Activated naive CD4-positive, alpha-beta T cell (primary cell): ENCODE results near the gene CCM2.
A peak's percentile ranks its signal among the peaks of the same experiment; 100 is the strongest.
"Not testable (repeated sequence)": the region's sequence is repeated elsewhere in the genome, so short reads cannot be mapped to it uniquely, and the experiment has no call there.

Experiments used
- DNase-seq, 4 experiments: peaks; one replicate each; lab custom pipeline; 2025; lab: John Stamatoyannopoulos, UW

CCM2 gene

GRCh38 chr7:44999245-45000092 is 532 bp upstream of the CCM2 start:
- DNase-seq = peak; percentile 94 to 98 (median 97)

DNA sequence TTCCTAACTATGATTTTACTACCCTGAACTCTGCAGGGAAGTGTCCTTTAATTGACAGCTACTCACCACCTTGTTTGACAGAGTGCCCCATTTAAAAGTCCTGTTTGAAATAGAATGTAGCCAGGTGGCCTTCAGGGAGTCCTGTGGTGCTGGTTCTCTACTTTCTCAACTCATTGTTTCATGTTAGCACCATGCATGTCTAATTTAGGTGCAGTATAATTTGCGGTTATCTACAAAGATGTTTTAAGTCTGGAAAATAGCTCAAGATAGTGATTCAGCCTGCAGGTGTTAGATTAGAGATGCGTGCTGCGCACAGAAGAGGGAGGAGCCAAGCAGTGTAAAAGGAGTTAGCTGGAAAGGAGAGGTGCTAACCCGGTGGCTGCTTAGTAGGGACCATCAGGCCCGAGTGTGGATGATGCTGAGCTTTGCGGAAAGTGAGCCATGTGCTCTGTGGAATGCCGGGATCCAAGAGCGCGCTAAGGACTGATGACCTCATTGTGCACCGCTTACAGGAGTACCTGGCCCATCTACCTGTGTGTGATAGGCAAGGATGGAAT is 1.2 kb downstream of the CCM2 start:
- peak in 1 of 4 experiments; percentile 47 for DNase-seq

DNA sequence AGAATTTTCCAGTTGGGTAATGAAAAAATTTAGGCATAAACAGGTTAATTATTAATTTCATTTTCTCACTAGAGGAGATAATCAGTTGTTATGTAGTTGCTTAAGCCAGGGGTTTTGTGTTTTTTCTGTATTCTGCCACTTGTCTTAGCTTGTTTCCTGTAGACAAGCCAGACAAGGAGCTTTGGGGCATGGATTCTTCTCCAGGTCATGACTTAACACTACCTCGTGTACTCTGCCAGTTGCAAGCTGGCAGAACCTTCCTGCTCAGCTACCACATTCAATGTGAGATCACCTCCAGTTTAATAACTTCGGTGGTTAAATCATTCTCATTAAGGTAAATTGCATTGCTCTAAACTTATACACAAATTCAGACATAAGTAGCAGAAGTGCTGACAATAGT is 1.8 kb downstream of the CCM2 start:
- no peak for DNase-seq

- DNase-seq = no peak
Observed at GRCh38 chr7:45003789-45004188, 3.8 kb downstream of the CCM2 start.

DNA sequence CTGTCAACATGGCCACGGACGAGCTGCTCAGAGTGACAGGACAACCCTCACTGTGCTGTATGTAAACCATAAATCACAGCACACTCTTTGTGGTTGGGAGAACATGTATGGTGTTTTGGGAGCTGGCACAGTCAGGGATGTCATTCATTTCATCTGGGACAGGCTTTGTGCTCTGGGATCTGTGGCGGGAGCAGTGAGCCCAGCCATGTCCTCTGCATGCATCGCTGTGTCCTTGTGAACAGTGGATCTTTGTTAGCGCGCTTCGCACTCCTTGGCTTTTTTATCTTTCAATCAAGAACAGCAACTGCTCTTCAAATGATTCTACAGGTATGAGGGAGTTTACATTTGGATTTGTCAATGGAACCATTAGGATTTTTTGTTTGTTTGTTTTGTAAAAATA is 7.1 kb downstream of the CCM2 start:
- DNase-seq = no peak

- DNase-seq = no peak
Observed at GRCh38 chr7:45007571-45008328, 7.7 kb downstream of the CCM2 start.

DNA sequence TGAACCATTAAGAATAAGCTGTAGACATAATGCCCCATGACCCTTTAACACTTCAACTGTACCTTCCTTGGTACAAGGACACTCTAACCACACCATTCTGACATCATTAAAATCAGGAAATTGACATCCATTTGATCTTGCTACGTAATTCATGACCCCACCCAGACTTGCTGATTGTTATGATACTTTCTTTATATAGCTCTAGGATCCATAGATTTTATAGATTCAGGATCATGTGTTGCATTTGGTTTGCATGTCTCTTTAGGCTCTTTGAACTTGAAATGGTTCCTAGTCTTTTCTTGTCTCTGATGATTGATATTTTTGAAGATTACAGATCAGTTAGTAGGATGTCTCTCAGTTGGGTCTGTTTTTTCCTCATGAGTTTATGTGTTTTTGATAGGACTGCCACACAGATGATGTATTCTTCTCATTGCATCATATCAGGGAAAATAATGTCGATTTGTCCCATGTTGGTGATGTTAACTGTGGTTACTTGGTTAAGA is 13.5 kb downstream of the CCM2 start:
- DNase-seq = no peak

GRCh38 chr7:45015313-45015712 is 15.3 kb downstream of the CCM2 start:
- DNase-seq = no peak

- DNase-seq = no peak
Observed at GRCh38 chr7:45017253-45017652, 17.3 kb downstream of the CCM2 start.

- no peak for DNase-seq
Observed at GRCh38 chr7:45020915-45021314, 20.9 kb downstream of the CCM2 start.

DNA sequence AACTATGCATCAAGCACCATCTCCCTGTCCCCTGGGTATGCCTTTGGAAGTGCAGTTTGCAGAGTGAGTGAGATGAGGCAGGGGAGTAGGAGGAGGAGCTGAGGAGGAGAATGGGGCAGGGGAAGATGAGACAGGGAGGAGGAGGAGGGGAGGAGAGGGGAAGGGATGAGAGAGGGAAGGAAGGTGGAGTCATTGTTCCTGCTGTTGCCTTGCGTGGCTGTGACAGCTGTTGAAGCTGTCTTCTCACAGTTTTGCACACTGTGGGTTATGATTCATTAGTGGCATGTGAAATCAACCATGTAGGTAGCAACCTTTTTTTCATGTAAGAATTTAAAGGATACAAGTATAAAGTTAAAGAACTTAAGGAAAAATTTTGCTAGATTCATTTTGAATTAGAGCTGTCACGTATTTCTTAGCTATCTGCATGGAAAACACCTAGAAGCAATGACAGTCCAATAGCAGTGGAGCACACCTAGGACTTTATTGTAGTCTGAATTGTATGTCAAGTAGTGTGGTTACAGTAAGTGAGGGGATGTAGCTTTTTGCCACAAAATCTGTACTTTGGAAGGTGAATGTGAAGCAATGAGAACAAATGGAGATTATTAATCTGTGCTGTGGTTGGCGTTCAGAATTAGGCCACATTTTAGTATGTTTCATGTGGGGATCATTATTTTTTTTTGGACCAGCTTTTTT is 21.7 kb downstream of the CCM2 start:
- DNase-seq = no peak

DNA sequence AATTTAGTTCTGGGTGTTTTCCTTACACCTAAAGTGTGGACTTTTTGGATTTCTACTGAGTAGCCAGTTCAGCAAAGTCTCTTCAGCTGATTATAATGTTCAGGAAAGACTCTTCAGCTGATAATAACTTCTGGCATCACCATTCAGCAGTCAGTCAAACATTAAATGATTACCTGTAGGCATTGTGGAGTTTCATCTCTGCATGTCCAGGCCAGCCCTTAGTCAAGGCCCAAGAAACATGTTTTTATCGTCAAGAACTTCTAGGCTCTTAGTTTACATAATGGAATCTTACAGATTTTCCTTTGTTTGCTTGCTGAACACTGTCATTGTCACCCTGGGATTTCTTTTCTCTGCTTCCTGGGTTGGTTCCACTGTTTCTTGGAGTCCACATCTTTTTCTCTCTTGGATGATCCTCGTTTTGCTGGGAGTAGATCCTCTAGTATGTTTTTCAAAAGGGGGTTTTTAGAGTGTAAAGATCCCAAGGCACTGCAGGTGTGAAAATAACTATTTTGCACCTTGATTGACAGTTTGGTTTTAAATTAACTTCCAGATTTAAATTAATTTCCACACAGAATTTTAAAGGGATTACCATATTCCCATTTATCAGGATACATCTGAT is 24.2 kb downstream of the CCM2 start:
- DNase-seq = no peak

- DNase-seq = not testable (repeated sequence)
Observed at GRCh38 chr7:45025473-45025872, 25.5 kb downstream of the CCM2 start.

DNA sequence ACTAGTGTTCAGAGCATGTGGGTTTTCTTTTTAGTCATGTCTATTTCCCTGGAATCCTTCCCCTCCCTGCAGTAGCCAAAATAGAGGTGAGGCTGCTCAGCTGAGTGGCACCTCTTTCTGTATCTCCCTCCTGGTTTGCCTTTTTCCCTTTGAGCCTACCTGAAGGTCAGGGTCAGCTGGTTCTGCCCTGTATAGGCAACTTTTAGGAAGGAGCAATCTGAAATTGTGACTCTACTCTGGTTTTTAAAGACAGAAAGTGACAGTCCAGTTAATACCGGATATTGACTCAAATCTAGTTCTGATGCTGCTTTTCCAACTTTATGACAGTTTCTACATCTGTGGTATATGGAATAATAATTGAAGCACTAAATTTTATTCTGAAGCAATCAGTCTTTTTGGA is 26.0 kb downstream of the CCM2 start:
- DNase-seq = no peak

DNA sequence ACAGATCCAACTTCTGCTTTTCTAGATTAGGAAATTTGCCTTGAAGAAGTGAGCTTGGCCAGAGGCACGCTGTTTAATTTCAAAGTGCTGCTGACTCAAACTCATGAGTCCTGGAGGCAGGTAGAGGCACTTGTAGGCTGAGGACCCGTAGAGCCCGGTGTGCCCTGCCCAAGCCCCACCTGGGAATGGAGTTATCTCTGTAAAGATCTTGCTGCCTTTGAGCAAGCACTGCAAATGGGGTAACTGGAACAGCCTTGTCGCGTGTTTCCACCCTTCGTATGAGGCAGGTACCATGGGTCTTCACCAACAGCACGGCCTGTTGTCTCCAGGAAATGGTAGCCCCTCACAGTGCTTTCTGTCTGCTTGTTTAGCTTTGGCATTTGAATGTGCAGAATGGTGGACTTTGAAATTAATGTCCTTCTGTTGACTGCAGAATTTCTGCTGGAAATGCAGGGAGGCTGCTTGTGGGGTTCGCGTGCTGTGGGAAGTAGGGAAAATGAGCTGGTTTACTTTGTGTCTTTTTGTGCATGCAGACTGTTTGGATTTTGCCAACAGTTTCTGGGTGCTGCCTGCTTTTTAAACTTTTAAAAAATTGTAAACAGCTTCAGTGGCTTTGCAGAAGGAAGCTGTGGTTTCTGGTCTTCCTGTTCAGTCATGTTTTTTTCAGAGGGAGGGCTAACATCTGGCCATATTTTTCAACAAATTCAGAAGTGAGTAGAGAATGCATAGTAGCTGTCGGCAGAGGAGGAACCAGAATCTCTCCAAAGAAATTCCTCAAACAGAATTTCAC is 27.2 kb downstream of the CCM2 start:
- DNase-seq = peak in 1 of 4 experiments; percentile 10

- no peak for DNase-seq
Observed at GRCh38 chr7:45027774-45028114, 27.7 kb downstream of the CCM2 start.

- no peak for DNase-seq
Observed at GRCh38 chr7:45028138-45028919, 28.3 kb downstream of the CCM2 start.

DNA sequence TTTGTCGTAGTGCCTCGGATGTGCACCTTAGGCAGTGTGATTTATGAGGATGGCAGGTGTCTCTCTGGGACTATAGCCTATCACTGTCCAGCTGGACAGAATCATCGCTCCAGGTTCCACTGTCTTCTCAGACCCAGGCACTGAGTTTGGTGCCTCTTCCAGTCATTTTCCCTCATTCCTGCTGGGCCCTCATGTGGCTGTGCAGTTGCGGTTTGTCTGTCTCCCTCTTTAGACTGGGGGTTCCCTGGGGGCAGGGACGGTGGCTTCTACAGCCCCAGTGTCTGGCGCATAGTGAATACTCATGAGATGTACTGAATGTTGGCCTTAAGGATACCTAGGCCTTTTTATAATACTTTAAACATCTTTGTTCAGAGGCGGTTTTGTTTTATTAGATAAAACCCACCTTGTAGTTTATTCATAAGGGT is 28.9 kb downstream of the CCM2 start:
- no peak for DNase-seq

DNA sequence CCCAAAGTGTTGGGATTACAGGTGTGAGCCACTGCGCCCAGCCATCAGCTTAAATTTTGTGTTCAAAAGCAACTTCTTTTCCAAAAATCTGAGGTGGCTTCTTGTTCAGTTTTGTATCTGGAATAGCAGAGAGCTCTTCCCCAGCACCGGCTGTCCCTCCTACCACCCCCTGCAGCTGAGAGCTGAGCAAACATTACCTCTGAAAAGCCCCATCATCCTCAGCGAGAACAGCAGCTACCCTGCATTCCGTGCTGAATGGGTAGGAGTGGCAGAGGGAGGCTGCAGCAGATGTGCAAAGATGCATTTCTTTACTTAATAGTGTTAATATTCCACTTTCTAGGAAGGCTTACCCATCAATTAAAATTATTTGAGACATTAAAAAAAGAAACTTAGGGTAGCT is 31.8 kb downstream of the CCM2 start:
- no peak for DNase-seq

DNA sequence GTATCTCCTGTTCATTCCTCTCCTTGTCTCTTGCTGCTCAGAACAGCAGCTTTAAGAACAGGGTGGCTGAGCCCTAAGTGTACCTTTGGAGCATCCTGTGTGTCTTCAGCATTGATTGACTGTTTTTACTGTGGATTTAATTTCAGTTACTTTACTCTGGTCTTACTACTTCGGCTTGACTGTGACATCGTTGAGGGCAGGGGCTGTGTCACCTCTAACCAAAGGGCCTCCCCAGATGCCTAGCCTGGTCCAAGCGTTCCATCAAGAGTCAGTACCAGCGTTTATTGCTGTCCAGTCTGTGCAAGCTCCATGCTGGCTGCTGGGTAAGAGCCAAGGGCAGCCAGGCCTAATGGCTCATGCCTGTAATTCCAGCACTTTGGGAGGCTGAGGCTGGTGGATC is 32.4 kb downstream of the CCM2 start:
- DNase-seq = no peak
